GM18909 (cell line): Measurements from ENCODE around the gene GON4L.
"Not testable (repeated sequence)": the region's sequence is repeated elsewhere in the genome, so short reads cannot be mapped to it uniquely, and the experiment has no call there.

Experiments used
- ATAC-seq: cut with Tn5 transposase; IDR thresholded peaks from one replicate; pipeline ENCODE4 v1.9.1; 2021; ENCODE audit warnings: mild to moderate bottlenecking; ENCODE audit not compliant: unreplicated experiment, poor library complexity

Gene GON4L, protein sequence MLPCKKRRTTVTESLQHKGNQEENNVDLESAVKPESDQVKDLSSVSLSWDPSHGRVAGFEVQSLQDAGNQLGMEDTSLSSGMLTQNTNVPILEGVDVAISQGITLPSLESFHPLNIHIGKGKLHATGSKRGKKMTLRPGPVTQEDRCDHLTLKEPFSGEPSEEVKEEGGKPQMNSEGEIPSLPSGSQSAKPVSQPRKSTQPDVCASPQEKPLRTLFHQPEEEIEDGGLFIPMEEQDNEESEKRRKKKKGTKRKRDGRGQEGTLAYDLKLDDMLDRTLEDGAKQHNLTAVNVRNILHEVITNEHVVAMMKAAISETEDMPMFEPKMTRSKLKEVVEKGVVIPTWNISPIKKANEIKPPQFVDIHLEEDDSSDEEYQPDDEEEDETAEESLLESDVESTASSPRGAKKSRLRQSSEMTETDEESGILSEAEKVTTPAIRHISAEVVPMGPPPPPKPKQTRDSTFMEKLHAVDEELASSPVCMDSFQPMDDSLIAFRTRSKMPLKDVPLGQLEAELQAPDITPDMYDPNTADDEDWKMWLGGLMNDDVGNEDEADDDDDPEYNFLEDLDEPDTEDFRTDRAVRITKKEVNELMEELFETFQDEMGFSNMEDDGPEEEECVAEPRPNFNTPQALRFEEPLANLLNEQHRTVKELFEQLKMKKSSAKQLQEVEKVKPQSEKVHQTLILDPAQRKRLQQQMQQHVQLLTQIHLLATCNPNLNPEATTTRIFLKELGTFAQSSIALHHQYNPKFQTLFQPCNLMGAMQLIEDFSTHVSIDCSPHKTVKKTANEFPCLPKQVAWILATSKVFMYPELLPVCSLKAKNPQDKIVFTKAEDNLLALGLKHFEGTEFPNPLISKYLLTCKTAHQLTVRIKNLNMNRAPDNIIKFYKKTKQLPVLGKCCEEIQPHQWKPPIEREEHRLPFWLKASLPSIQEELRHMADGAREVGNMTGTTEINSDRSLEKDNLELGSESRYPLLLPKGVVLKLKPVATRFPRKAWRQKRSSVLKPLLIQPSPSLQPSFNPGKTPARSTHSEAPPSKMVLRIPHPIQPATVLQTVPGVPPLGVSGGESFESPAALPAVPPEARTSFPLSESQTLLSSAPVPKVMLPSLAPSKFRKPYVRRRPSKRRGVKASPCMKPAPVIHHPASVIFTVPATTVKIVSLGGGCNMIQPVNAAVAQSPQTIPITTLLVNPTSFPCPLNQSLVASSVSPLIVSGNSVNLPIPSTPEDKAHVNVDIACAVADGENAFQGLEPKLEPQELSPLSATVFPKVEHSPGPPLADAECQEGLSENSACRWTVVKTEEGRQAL (N-terminal part only)

DNA sequence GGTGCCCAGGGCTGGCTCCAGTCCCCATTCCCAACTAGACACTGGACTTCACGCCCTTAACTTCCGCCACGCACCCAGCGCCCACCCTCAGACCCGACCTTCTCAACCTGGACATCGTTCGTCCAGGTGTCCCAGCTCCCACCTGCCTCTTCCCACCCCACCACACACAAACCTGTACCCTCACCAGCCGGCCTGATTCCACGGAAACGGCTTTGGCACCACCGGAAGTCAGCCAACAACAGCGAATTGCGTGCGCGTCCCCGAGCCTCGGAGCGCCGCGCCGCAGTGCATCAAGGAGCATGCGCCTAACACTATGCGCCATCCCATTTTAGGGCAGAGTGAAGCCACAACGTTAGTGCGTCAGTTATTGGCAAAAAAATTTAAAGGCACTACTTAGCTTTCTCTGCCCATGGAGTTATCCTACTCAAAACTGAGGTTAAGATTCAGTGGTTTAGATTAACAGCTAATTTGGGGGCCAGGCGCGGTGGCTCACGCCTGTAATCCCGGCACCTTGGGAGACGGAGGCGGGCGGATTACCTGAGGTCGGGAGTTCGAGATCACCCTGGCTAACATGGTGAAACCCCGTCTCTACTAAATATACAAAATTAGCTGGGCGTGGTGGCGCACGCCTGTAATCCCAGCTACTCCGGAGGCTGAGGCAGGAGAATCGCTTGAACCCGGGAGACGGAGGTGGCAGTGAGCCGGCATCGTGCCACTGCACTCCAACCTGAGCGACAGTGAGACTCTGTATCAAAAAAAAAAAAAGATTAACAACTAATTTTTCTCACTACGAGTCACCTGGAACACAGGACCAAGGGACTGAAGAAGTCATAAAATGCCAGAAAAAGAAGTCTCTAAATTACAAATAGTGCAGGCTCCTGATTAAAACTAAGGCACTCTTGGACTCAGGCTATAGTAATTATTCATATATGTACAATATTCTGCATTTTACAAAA, at the start of gene GON4L:
Gene GON4L (minus strand): TSS at position 240 of the 956 bp plus-strand sequence. CDS start 3,434 bp downstream, outside the sequence.
- ATAC-seq = peak; percentile 52

DNA sequence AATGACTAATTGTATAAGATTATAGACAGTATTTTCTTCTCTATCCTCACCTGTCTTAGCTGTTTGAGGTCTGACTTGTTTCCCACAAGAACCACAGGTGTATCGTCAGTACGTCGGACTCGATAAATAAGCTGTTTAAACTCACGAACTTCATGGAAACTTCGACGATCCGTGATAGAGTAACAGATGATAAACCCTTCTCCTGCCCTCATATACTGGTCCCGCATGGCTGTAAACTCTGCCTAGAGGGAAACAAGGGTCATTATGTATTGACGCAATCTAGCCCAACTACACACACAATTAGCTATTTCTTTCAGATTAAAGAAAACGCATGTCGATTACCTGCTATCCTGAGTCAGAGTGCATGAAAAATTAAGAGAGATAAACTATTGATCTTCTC, 47.2 kb upstream of the GON4L start:
- no peak for ATAC-seq

DNA sequence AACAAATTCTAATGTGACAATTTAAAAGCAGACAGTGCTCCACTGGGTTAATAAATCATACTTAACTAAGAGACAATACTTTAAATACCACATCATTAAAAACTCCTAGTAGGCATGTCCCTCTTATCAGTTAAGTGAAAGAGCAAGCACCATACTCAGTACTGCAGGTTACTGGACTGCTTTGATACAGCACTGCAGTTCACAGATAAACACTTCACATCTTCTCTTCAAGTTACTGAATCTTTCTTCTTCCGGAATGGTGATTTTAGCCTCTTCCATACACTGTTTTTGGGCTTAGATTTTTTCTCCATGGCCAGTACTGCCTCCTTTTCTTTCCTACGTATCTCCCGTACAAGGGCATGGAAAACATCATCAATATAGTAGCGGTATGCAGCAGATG, 43.1 kb upstream of the GON4L start:
- ATAC-seq = no peak

DNA sequence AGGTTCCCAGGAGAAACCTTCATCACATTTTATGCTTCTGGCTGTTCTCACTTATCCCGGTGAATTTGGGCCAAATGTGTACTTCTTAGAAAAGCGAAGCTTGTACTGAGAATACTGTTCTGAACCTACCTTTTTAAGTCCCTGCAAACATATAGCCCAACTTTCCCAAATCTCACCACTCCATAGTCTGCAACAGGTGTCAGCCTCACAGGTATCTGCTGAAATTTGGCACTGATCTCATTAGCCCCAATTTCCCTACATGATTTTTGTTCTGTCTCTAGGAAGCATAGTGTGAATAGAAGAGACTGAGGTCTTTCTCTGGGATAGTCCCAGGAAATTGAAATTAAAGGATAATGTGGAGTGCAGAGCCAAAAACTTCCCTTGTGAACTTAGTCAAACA, 42.7 kb upstream of the GON4L start:
- no peak for ATAC-seq

DNA sequence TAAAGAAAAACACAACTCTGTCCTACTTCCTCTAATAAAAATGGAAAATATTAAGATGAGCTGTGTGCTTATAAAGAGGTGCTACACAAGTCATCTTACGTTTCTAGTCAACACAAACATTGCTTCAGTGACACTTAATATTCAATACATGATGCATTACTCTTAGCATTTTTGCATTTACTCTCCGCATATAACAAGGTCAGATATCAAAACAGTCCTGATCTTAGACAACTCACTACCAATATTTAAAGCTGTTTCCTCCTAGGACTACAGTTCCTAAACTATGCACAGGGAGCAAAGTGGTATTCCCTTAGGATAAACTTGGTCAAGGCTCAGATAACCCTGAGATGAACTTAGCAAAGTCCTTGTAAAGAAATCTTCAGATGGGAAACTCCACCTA, 41.9 kb upstream of the GON4L start:
- no peak for ATAC-seq

DNA sequence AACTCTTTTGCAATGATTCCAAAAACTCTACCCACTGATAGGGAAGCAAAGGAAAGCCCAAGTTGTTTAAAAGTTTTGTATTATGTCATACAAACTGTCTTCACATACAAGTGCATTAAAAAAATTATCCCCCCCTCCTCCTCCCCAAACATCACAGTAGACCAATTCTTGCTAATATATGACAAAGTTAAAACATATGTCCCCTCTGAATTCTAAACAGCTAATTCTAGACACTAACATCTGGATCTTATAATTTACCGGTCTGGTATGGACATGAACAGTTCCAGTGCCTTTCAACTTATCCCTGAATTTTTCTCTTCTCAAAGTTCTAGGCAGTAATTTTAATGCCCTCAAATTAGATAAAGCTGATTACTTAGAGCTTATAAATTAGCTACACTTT, 40.7 kb upstream of the GON4L start:
- ATAC-seq = no peak

DNA sequence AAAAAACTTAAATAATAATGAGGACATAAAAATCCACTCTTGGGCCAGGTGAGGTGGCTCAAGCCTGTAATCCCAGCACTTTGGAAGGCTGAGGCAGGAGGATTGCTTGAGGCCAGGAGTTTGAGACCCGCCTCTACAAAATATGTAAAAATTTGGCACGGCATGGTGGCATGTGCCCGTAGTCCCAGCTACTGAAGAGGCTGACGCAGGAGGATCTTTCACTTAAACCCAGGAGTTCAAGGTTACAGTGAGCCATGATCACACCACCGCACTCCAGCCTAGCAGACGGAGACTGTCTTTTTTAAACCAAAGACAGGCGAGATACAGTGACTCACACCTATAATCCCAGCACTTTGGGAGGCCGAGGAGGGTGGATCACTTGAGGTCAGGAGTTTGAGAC, 39.5 kb upstream of the GON4L start:
- not testable (repeated sequence) for ATAC-seq

DNA sequence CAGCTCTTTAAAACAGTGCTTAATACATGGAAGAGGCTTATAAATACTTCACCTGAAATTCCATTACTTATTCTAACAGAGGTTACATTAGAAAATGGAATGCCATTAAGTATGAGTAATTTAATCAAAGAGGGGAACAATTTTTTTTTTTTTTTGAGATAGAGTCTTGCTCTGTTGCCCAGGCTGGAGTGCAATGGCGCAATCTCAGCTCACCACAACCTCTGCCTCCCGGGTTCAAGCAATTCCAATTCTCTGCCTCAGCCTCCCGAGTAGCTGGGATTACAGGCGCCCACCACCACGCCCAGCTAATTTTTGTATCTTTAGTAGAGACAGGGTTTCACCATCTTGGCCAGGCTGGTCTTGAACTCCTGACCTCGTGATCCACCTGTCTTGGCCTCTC, 38.6 kb upstream of the GON4L start:
- ATAC-seq = not testable (repeated sequence)

DNA sequence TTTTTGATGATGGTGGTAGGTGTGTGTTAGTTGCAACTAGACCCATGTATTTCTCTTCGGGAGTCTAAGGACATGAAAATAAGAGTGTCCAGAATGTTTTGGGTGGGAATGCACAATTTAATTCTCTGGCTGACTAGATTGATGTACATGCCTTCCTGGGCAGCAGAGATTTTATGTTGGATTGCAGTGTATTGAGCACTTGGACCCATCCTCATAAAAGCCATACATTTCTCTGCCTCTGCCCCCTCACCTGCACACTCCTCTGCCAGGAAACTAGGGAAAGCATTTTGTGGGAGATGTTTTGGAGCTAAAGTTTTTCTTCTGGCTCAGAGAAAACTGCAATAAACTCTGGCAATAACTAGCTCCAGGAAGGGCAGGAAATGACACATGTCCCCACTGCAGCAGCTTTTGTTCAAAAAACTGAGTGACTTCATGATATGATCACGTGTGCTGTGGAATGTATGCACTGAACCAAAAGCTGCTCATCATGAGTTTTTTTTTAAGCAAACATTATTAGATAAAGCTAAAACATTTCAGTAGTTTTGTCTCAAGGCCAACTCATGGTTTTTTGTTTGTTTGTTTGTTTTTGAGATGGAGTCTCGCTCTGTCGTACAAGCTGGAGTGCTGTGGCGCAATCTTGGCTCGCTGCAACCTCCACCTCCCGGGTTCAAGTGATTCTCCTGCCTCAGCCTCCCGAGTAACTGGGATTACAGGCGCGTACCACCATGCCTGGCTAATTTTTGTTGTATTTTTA, 36.6 kb upstream of the GON4L start:
- no peak for ATAC-seq

DNA sequence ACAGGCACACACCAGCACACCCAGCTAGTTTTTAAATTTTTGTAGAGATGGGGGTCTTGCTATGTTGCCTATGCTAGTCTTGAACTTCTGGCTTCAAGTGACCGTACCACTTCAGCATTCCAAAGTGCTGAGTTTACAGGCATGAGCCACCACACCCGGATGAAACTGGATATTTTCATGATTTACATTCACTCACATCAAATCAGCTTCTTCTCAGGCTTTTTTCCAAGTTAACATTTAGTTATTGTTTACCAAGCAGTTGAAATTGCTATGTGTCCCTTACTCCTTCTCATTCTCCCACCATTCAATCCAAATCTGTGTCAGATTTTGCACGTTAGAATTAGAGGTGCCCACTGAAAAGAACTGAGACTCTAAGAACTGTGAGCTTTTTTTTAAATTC, 35.8 kb upstream of the GON4L start:
- ATAC-seq = no peak

DNA sequence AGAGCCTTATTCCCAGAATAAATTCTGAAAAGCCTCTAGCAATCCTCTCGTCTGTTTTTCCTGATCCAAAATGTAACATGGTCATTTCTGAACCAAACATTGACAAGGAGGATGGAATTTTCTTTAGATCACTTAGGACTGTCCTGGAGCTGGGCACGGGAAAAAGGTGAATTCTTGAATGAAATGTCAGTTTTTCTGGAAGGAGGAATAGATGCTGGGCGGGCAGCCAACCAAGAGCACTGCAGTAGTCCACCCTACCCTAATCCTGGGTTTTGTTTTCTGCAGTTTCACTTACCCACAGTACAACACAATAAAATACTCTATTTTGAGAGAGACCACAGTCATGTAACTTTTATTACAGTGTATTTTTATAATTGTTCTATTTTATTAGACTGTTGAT, 33.2 kb upstream of the GON4L start:
- no peak for ATAC-seq

DNA sequence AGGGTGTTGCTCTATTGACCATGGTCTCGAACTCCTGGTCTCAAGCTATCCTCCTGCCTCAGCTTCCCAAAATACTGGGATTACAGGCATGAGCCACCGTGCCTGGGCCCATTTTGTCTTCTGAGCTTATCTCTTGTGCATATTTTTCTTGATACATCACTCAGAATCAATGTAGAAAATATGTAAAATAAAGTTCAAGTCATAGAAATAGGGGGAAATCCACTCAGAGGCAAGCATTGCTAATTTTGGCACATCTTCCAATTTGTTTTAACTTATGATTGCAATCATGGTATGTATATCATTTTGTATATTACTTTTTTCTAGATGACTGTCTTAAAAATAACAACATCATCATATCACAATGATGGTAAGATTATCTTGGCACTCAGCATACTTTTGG, 32.6 kb upstream of the GON4L start:
- no peak for ATAC-seq

DNA sequence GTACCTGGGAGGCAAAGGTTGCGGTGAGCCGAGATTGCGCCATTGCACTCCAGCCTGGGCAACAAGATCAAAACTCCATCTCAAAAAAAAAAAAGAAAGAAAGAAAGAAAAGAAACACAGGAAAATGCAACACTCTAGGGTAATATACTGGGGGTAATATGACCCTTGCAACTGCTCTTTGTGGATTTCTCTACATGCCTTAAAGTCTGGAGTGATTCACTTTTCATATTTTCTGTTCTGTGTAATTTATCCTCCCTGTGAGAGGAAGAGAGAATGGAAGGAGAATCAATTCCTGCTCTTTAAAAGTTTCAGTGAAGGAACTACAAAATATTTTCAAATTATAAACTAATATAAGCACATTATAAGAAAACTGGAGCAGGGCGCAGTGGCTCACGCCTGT, 31.5 kb upstream of the GON4L start:
- no peak for ATAC-seq

DNA sequence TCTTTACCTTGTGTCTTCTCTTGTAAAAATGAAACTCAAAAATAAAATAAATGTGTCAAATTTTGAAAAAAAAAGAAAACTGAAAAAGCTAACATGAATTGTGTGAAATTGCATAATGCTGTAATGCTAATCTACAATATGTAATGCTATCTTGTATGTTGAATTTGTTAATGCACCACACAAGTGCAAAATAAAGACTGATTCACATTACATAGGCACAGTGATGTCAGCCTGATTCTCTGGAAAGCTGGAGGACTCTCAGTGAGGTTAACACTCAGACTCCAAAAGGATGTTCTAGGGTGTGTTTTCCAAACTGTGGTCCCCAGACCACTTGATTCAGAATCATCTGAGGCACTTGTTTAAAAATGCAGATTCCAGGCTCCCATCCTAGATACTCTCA, 28.0 kb upstream of the GON4L start:
- ATAC-seq = no peak

DNA sequence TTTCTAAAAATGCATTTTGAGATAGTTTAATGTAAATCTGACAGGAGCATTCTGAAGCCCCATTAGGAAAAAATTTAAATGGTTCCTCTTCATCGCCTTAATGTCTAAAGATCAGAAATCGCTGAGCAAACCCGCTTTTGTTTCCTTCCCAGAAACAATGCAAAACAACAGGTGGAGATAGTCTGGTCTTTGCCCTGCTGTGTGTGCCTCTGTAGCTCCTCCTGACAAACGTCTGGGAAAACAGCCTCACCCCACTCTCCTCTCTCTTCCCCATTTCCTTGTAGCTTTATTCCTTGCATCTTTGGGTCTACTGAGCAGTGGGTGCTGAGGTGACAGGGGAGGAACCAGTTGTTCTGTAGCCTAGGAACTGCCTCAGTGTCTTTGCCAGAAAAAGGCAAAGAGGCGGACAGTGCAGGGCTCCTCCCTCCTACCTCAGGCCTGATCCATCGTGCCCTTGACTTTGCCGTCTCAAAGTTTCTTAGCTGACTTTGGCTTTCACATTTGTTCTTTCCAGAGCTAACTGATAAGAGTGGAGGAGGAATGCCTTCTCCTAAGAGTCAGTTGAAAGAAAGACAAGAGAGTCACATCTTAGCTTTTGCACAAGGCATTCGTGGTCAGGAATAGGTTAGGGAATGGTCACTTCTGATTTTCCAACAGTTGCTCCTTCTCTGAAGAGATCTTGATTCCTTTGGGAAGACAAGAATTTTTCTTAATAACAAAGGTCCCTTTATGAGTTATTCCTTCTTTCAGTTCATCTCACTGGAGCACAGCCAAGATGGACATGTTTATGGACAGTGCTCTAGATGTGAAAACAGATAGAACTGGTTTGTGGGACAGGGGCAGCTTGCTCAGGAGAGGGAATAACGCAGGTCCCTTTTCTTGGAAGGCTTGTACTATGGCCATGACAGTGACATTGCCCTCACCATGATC, 27.3 kb upstream of the GON4L start:
- no peak for ATAC-seq

DNA sequence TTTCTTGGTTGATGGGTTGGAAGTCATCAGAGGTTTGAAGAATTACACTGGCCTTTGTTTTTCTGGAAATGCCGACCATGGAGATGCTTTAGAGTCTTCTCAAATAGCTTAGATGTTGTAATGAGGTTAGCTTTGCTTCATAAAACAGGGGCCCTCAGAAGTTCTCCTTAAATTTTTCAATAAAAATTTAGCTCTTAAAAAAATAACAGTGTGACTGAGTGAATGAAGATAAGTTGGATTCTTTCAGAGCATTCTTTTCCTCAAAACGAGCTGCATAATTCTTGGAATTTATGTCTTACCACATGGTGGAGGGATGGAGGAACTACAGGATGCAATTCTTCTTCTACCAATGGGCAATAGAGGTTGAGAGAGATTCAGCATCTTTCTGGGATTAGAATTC, 25.8 kb upstream of the GON4L start:
- ATAC-seq = no peak

DNA sequence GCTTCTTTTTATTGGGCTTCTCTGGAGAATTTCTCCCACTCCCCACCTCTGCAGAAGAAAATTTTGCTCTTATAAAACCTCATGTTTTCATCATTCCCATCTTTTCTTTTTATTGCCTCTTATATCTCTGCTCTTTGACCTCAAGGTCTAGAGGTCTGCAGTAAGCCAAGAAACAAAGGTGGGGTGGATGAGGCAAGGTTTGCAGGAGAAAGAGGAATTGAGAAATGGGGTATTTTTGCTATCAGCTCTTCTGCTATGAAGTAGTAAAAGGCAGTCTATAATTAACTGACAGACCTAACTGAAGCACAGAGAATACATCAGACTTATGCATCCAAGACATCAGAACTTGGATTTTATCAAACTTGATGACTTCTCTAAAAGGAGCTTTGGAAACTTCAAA, 25.2 kb upstream of the GON4L start:
- no peak for ATAC-seq

DNA sequence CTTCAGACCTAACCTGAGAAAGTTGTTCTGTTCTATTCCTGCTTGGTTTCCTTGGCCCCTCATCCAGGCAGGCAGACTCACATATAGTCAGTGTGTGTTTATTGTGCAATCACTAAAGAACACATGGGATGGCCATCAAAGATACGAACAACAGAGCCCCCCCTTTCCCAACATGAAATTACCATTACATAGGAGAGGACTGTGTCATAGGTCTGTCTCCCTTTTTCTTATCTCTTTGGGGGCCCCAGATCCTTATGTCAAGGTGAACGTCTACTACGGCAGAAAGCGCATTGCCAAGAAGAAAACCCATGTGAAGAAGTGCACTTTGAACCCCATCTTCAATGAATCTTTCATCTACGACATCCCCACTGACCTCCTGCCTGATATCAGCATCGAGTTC, 23.9 kb upstream of the GON4L start:
- ATAC-seq = no peak
